GM12872 (cell line): ENCODE results near the gene ABCC8.

Source experiments
- TF ChIP-seq, protein P1 (sequence below): IDR thresholded peaks from 3 replicates; pipeline ENCODE4 v1.5.1; 2011; ENCODE audit warnings: low read depth, mild to moderate bottlenecking, low read length, moderate library complexity; ENCODE audit not compliant: insufficient read depth

ABCC8 gene

DNA sequence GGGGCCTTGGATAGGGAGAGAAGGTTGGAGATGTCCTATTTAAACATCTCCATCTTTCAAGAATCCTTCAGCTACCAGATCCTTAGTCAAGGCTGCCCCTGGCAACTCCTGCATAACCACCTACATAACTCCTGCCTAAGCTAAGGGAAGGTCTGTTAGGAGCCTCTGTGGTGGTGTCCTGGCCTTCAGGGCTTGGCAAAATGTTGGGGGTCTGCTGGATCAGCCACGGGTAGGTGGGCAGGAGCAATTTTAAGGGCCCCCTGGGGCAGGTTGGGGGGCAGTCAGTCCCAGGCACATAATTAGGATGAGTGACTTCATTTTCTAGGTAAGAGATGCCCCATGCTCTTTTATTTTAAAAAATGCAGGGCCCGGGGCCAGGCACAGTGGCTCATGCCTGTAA is 41.7 kb upstream of the ABCC8 start:
- TF ChIP-seq, protein P1, sequence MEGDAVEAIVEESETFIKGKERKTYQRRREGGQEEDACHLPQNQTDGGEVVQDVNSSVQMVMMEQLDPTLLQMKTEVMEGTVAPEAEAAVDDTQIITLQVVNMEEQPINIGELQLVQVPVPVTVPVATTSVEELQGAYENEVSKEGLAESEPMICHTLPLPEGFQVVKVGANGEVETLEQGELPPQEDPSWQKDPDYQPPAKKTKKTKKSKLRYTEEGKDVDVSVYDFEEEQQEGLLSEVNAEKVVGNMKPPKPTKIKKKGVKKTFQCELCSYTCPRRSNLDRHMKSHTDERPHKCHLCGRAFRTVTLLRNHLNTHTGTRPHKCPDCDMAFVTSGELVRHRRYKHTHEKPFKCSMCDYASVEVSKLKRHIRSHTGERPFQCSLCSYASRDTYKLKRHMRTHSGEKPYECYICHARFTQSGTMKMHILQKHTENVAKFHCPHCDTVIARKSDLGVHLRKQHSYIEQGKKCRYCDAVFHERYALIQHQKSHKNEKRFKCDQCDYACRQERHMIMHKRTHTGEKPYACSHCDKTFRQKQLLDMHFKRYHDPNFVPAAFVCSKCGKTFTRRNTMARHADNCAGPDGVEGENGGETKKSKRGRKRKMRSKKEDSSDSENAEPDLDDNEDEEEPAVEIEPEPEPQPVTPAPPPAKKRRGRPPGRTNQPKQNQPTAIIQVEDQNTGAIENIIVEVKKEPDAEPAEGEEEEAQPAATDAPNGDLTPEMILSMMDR = no peak

DNA sequence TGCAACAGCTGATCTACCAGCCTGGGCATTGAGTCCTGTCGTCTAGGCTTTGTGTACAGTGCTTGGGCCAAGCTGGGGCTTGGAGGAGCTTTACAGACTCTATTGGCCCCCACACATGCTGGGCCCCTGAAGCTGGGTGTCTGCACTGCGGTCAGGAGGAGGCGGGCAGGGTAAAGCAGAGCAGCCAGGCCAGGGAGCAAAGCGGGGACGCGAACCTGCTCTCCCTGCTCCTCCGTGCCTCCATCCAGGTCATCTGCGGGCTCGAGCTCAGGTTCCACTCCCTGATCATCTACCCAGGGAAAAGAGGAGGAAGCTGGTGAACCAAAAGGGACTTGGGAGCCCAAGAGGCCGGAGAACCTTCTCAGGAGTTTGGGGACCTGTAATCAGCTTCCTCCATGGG is 40.5 kb upstream of the ABCC8 start:
- TF ChIP-seq, protein P1 = no peak

DNA sequence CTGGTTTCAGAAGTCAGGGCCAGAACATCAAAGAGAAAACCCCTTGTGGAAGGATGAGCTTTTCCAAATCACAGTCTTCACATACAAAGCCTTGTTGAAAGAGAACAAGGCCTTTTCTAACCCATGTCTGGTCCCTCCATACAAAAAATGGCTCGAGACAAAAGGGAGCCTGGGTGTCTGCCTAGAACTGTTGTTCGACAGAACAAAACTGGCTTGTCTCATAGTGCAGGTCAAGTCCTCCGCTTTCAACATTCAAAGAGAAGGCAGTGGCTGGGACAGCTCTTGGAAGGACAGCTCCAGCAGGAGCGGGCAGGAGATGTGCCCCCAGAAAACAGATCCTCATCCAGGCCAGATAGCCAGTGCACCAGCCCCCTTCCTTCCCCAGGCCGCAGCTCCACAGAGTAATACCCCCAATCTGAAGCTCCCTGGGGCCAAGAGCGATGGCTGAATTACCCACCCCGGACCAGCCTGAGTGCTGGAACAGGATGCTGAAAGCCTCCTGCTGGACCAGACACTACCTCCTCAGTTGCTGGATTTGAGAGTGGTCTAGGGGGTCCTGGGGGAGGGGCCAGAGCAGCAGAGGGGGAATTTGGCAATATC is 40.0 kb upstream of the ABCC8 start:
- TF ChIP-seq, protein P1 = no peak

DNA sequence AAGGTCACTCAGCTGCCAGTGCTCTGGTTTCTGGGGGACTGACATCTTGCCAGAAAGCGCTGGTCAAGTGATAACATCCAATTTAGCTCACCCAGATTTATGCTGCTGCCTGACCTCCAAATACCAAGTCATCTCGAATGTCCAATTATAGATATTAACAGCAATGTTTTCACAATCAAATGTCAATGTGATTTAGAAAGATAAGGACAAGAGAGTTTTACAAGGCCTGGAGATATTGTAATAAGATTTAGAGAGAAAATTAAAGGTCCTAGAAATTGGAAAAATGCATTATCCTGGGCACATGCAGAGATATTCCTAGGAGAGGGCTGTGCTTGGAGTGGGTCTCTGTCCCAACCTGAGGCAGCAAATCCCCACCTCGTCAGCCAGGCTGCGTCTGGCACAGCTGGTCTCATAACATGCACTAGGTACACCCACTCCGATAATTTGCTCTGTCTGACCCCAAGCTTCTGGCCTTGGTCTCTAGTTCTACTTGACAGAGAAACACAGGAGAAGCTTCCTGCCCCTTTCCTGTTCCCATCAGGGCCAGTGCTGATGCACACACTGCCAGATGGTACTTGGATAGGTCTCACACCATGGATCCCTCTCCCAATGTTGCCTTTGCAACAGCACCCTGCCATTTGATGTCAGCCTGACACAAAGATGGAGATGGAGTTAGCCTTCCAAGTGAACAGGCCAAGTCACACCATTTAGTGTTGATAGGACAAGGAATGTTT is 39.0 kb upstream of the ABCC8 start:
- TF ChIP-seq, protein P1 = no peak

DNA sequence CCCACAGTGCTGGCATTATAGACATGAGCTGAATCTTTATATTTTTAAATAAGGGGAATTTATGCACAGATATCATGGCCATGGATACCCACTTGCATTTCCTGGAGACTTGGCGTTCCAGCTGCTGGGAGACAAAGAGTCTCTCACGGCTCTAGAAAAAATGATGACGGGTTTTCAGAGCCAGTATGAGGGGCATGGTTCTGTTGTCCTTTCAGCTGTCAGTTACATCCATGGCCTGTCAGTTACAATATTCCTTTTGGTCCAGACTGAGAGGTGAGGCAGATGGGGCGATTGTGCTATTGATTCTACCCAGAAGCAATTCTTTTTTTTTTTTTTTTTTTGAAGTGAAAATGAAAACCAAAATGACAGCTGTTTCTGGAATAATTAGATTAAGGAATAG is 37.8 kb upstream of the ABCC8 start:
- TF ChIP-seq, protein P1 = no peak

DNA sequence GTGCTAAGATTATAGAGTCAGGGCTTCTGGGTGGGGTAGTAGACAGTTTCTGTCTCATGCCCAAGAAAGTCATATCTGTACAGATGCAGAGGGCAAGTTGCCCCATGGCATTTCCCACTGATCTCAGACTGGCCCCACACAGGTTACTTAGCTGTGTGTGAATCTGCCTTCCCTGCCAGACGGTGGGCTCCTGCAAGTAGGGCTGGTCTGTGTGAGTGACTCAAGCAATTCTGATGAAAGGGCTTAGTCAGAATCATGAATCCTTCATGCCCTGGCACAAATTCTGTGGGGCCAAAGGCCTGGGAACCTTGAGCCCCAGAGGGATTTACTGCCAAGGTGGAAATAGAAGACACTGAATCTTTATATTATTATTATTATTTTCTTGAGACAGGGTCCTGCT is 37.2 kb upstream of the ABCC8 start:
- TF ChIP-seq, protein P1 = no peak

DNA sequence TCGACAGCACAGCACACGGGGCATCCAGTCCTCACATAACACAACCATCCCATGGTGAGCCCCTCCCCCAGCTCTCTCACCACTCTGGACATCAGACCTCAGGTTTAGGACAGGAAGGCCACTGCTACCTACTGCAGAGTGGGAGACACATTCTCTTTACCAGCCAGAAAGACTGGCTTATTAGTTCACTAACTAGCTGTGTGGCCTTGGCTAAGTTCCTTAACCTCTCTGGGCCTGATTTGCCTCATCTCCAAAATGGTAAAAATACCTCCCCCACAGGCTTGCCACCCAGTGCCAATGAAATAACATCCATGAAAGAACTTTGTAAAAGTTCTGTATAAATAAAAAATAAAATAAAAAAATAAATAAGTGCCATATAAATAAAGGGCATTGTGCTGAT is 35.5 kb upstream of the ABCC8 start:
- TF ChIP-seq, protein P1 = no peak
